ENCODE data around the gene LDLRAD3.

The LDLRAD3 gene

GRCh38 chr11:36139767-36140166, 195.9 kb downstream of the LDLRAD3 start:
- H3K4me1 ChIP-seq (ENCODE audit: control insufficient read depth, insufficient read depth, low read length) = no peaks in the 10 kb centered on the region
- no peak overlapping the region for H3K4me3 ChIP-seq (ENCODE audit: low read length)
- no peak overlapping the region for H3K4me2 ChIP-seq (ENCODE audit: low read length)
- H3K36me3 ChIP-seq (ENCODE audit: insufficient read depth, low read length) = no peaks in the 10 kb centered on the region
- no peaks in the 10 kb centered on the region for H3K9me3 ChIP-seq (replicated peaks; ENCODE audit: low read length)
- no peak overlapping the region for H3K9ac ChIP-seq (ENCODE audit: low read depth, low read length)
- H3K27me3 ChIP-seq (ENCODE audit: control insufficient read depth, insufficient read depth, low read length) = no peaks in the 10 kb centered on the region

GRCh38 chr11:36141196-36141953, 197.5 kb downstream of the LDLRAD3 start:
- H3K4me1 ChIP-seq (ENCODE audit: control insufficient read depth, insufficient read depth, low read length) = no peaks in the 10 kb centered on the region
- H3K4me3 ChIP-seq (ENCODE audit: low read length) = no peak overlapping the region
- H3K9me3 ChIP-seq (replicated peaks; ENCODE audit: low read length) = no peaks in the 10 kb centered on the region
- H3K27me3 ChIP-seq (ENCODE audit: control insufficient read depth, insufficient read depth, low read length) = no peaks in the 10 kb centered on the region
- H3K4me2 ChIP-seq (ENCODE audit: low read length) = no peak overlapping the region
- H3K36me3 ChIP-seq (ENCODE audit: insufficient read depth, low read length) = no peaks in the 10 kb centered on the region
- H3K9ac ChIP-seq (ENCODE audit: low read depth, low read length) = no peak overlapping the region

- Histone ChIP-seq H3K4me2 (ENCODE audit: low read length) (no peak overlapping the region), H3K9ac (ENCODE audit: low read depth, low read length) (no peak overlapping the region), H3K4me1 (ENCODE audit: control insufficient read depth, insufficient read depth, low read length) (no peaks in the 10 kb centered on the region), H3K4me3 (ENCODE audit: low read length) (no peak overlapping the region), H3K36me3 (ENCODE audit: insufficient read depth, low read length) (no peaks in the 10 kb centered on the region), H3K27me3 (ENCODE audit: control insufficient read depth, insufficient read depth, low read length) (no peaks in the 10 kb centered on the region), H3K9me3 (replicated peaks; ENCODE audit: low read length) (no peaks in the 10 kb centered on the region)
Measured at GRCh38 chr11:36141956-36142355, 198.1 kb downstream of the LDLRAD3 start.

GRCh38 chr11:36142439-36142838, 198.6 kb downstream of the LDLRAD3 start:
- Histone ChIP-seq H3K36me3 (ENCODE audit: insufficient read depth, low read length) (no peaks in the 10 kb centered on the region), H3K9ac (ENCODE audit: low read depth, low read length) (no peak overlapping the region), H3K27me3 (ENCODE audit: control insufficient read depth, insufficient read depth, low read length) (no peaks in the 10 kb centered on the region), H3K4me1 (ENCODE audit: control insufficient read depth, insufficient read depth, low read length) (no peaks in the 10 kb centered on the region), H3K4me2 (ENCODE audit: low read length) (no peak overlapping the region), H3K9me3 (replicated peaks; ENCODE audit: low read length) (no peaks in the 10 kb centered on the region), H3K4me3 (ENCODE audit: low read length) (no peak overlapping the region)

GRCh38 chr11:36142879-36143278, 199.0 kb downstream of the LDLRAD3 start:
- Histone ChIP-seq H3K36me3 (ENCODE audit: insufficient read depth, low read length) (no peaks in the 10 kb centered on the region), H3K4me2 (ENCODE audit: low read length) (no peak overlapping the region), H3K4me3 (ENCODE audit: low read length) (no peak overlapping the region), H3K27me3 (ENCODE audit: control insufficient read depth, insufficient read depth, low read length) (no peaks in the 10 kb centered on the region), H3K9ac (ENCODE audit: low read depth, low read length) (no peak overlapping the region), H3K4me1 (ENCODE audit: control insufficient read depth, insufficient read depth, low read length) (no peaks in the 10 kb centered on the region), H3K9me3 (replicated peaks; ENCODE audit: low read length) (no peaks in the 10 kb centered on the region)

GRCh38 chr11:36146437-36146836, 202.6 kb downstream of the LDLRAD3 start:
- Histone ChIP-seq H3K4me1 (ENCODE audit: control insufficient read depth, insufficient read depth, low read length) (peaks cover 26% of the 10 kb centered on the region), H3K9me3 (replicated peaks; ENCODE audit: low read length) (no peaks in the 10 kb centered on the region), H3K36me3 (ENCODE audit: insufficient read depth, low read length) (peaks cover 3% of the 10 kb centered on the region), H3K4me2 (ENCODE audit: low read length) (no peak overlapping the region), H3K9ac (ENCODE audit: low read depth, low read length) (no peak overlapping the region), H3K27me3 (ENCODE audit: control insufficient read depth, insufficient read depth, low read length) (no peaks in the 10 kb centered on the region), H3K4me3 (ENCODE audit: low read length) (no peak overlapping the region)

GRCh38 chr11:36147491-36147890, 203.6 kb downstream of the LDLRAD3 start:
- Histone ChIP-seq H3K9ac (ENCODE audit: low read depth, low read length) (no peak overlapping the region), H3K4me1 (ENCODE audit: control insufficient read depth, insufficient read depth, low read length) (peaks cover 26% of the 10 kb centered on the region), H3K4me2 (ENCODE audit: low read length) (no peak overlapping the region), H3K36me3 (ENCODE audit: insufficient read depth, low read length) (peaks cover 3% of the 10 kb centered on the region), H3K4me3 (ENCODE audit: low read length) (no peak overlapping the region), H3K9me3 (replicated peaks; ENCODE audit: low read length) (no peaks in the 10 kb centered on the region), H3K27me3 (ENCODE audit: control insufficient read depth, insufficient read depth, low read length) (no peaks in the 10 kb centered on the region)

GRCh38 chr11:36148701-36149100, 204.8 kb downstream of the LDLRAD3 start:
- Histone ChIP-seq H3K9me3 (replicated peaks; ENCODE audit: low read length) (no peaks in the 10 kb centered on the region), H3K4me1 (ENCODE audit: control insufficient read depth, insufficient read depth, low read length) (peaks cover 26% of the 10 kb centered on the region), H3K4me2 (ENCODE audit: low read length) (no peak overlapping the region)

GRCh38 chr11:36149538-36150242, 205.8 kb downstream of the LDLRAD3 start:
- Histone ChIP-seq H3K27me3 (ENCODE audit: control insufficient read depth, insufficient read depth, low read length) (no peaks in the 10 kb centered on the region), H3K36me3 (ENCODE audit: insufficient read depth, low read length) (peaks cover 3% of the 10 kb centered on the region), H3K4me3 (ENCODE audit: low read length) (peak overlapping the region; percentile 1), H3K4me2 (ENCODE audit: low read length) (peak overlapping the region; percentile 36), H3K9ac (ENCODE audit: low read depth, low read length) (peak overlapping the region; percentile 57), H3K4me1 (ENCODE audit: control insufficient read depth, insufficient read depth, low read length) (peaks cover 26% of the 10 kb centered on the region), H3K9me3 (replicated peaks; ENCODE audit: low read length) (no peaks in the 10 kb centered on the region)

More at GRCh38 chr11:36148701-36149100, 204.8 kb downstream of the LDLRAD3 start:
- Histone ChIP-seq H3K4me3 (ENCODE audit: low read length) (no peak overlapping the region), H3K9ac (ENCODE audit: low read depth, low read length) (no peak overlapping the region), H3K36me3 (ENCODE audit: insufficient read depth, low read length) (peaks cover 3% of the 10 kb centered on the region), H3K27me3 (ENCODE audit: control insufficient read depth, insufficient read depth, low read length) (no peaks in the 10 kb centered on the region)

GRCh38 chr11:36150986-36151385, 207.1 kb downstream of the LDLRAD3 start:
- no peak overlapping the region for H3K4me3 ChIP-seq (ENCODE audit: low read length)
- H3K27me3 ChIP-seq (ENCODE audit: control insufficient read depth, insufficient read depth, low read length) = no peaks in the 10 kb centered on the region
- H3K36me3 ChIP-seq (ENCODE audit: insufficient read depth, low read length) = peaks cover 3% of the 10 kb centered on the region
- no peak overlapping the region for H3K9ac ChIP-seq (ENCODE audit: low read depth, low read length)
- peaks cover 31% of the 10 kb centered on the region for H3K4me1 ChIP-seq (ENCODE audit: control insufficient read depth, insufficient read depth, low read length)
- no peaks in the 10 kb centered on the region for H3K9me3 ChIP-seq (replicated peaks; ENCODE audit: low read length)
- no peak overlapping the region for H3K4me2 ChIP-seq (ENCODE audit: low read length)

- Histone ChIP-seq H3K27me3 (ENCODE audit: control insufficient read depth, insufficient read depth, low read length) (no peaks in the 10 kb centered on the region), H3K9me3 (replicated peaks; ENCODE audit: low read length) (no peaks in the 10 kb centered on the region), H3K4me1 (ENCODE audit: control insufficient read depth, insufficient read depth, low read length) (peaks cover 42% of the 10 kb centered on the region), H3K4me3 (ENCODE audit: low read length) (no peak overlapping the region), H3K36me3 (ENCODE audit: insufficient read depth, low read length) (peaks cover 3% of the 10 kb centered on the region), H3K9ac (ENCODE audit: low read depth, low read length) (no peak overlapping the region), H3K4me2 (ENCODE audit: low read length) (no peak overlapping the region)
Measured at GRCh38 chr11:36151933-36152580, 208.2 kb downstream of the LDLRAD3 start.
